22Rv1 (cell line): ENCODE results near the gene ZNF57.

Experiments used
- CTCF ChIP-seq: fragments of 450-650 bp; IDR thresholded peaks from 2 replicates; pipeline ENCODE4 v1.5.1; 2017; ENCODE audit warnings: mild to moderate bottlenecking
- ZFX ChIP-seq: fragments of 450-650 bp; IDR thresholded peaks from 2 replicates; pipeline ENCODE4 v1.6.1; 2017; ENCODE audit warnings: antibody characterized with exemption, borderline replicate concordance

DNA sequence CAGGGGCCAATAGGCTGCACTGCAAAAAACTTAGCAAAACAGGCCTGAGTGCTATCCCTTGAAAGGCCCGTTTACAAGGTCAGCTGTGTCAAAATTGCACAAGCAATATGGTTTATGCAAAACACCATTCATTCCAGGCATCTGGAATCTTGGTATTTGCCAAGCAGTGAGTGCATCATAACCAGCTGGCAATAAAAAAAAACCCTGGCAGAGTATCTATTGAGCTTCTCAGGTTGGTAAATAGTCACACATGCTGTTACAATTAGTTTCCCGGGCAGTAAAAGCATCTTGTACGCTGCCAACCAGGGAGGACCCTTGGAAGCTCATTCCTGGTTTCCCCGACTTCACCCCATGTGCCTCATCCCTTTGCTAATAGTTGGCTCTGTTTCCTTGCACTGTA lies 22.8 kb downstream of the ZNF57 start:
- TF ChIP-seq CTCF: no peak
- no peak for TF ChIP-seq ZFX
